Retina (tissue), 1 donor: ENCODE results near the gene RNFT2.

Source experiments
- DNase-seq: peaks from one replicate; pipeline ENCODE4 v3.0.0-alpha.2; 2016

Gene RNFT2

DNA sequence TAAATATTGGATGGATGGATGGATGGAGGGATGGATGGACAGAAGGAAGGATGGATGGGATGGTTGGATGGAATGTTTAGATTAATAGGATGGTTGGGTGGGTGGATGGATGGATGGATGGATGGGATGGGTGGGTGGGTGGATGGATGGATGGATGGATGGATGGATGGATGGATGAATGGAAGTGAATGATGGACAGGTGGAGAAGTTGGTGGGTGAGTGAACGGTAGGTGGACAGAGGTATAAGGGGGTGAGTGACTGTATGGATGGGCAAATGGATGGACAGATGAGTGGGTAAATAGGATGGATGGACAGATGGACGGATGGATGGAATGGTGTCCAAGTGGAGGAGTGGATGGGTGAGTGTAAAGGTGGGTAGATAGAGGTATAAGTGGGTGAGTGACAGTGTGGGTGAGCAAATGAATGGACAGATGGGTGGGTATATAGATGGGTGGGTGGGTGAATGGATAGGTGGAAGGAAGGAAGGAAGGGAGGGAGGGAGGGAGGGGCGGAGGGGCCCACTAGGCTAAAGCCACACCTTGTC, 101.2 kb downstream of the RNFT2 start:
- no peak for DNase-seq

DNA sequence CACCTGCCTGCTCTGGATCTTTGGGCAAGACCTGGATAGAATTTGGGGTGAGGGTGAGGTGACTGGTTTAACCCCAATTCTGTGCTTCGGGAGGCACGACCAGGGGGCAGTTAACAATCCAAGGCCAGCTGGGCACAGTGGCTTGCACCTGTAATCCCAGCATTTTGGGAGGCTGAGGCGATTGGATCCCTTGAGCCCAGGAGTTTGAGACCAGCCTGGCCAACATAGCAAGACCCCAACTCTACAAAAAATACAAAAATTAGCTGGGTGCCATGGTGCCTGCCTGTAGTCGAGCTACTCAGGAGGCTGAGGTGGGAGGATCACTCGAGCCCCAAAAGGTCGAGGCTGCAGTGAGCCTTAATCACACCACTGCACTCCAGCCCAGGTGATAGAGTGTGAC, 105.0 kb downstream of the RNFT2 start:
- DNase-seq: no peak

DNA sequence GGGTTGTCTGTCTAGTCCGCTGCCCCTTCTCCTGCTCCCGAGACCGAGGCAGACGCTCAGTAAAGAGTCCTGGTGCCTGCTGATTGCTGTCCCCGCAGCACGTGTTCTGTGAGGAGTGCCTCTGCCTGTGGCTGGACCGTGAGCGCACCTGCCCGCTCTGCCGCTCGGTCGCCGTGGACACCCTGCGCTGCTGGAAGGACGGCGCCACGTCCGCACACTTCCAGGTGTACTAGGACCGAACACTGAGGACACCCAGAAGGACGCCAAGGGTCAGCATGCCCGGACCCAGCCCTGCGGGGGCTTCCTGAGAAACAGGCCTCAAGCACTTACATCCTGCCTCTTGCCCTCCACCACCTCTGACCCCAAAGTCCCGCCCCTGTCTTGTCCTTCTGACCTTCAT, 111.1 kb downstream of the RNFT2 start:
- DNase-seq: no peak

DNA sequence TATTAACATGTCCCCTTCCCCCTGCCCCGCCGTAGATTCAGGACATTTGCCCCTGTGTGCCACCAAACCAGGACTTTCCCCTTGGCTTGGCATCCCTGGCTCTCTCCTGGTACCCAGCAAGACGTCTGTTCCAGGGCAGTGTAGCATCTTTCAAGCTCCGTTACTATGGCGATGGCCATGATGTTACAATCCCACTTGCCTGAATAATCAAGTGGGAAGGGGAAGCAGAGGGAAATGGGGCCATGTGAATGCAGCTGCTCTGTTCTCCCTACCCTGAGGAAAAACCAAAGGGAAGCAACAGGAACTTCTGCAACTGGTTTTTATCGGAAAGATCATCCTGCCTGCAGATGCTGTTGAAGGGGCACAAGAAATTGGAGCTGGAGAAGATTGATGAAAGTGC, 114.2 kb downstream of the RNFT2 start:
- DNase-seq: peak; percentile 50

DNA sequence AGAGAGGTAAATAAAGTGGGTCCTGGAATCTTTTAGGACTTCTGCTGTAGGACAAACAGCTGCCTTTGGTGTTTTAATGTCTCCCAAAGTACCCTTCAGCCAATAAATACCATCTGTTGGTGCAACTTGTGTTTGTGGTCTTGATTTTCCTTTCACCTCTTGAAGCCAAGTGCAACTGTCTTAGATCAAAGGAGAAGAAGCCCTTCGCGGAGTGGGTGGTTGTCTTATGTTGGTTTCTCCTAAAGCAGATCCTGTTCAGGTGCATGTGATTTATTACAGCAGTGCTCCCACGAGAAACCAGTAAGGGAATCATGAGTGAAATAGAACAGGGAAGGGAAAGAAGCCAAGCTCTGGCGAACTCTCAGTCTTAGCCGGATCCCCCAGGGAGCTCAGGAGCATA, 115.4 kb downstream of the RNFT2 start:
- DNase-seq: no peak

DNA sequence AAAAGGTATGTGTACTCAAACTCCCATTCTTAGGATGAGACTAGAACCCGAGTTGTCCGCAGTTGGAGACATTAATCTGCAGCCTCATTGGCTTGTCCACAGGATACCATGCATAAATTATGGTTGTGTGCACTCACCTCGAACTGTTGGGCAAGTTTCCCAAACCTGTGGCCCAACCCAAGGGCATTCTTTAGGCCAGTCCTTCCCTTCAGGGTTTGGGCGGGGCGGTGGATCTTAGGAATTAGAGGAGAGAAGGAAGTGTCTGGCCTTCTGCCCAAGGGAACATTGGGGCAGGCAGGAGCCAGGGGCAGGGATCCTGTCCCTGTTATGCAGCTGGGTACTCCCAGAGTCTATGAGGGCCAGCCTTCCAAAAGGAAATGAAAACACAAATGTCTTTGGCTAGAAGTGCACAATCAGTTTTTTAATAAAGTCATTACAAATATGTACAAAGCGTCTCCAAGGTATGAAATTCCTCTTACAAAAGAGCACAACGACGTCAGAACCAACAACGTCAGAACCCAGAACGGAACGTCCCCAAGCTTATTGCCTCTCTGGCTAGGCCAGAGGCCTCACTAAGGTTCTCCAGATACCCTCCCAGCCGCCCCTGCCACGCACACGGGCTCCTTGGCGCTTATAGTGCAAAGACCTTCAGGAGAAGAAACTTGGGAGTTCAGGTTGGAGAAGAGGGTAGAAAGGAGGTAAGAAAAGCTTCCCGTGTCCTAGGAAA, 117.8 kb downstream of the RNFT2 start:
- no peak for DNase-seq

DNA sequence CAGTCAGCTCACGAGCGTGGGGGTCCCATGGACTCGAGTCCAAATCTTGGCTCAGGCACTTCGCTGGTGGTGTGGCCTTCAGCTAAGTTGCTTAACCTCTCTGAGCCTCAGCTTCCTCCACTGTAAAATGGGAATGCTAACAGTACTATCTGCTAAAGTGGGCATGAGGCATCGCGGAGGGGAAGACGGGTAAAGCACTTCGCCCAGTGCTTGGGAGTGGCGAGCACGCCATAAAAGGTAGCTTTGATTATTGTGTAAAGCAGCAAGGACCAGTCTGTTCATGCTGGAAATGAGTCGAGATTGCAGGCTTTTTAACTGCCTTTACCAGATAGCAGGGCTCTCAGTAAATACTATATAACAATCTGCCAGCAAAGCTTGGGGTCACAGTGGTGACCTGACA, 118.6 kb downstream of the RNFT2 start:
- no peak for DNase-seq

DNA sequence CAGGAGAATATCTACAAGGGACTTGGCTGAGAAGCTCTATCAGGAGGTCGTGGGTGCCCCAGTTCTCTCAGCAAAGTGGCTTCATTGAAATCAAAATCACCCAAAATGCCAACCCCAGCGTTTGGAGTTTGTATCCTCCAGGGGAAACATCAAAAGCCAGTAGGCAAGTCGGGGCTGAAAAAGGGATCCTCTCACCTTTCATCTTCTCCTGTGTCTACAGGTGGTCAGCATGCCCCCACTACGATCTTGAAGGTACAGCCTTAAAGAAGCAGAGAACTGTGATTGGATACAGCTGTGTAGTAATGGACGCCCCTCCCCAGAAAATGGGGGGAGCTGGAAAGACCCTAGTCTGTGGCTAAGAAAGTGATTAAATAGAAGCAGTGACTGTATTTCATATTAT, 121.0 kb downstream of the RNFT2 start:
- no peak for DNase-seq

DNA sequence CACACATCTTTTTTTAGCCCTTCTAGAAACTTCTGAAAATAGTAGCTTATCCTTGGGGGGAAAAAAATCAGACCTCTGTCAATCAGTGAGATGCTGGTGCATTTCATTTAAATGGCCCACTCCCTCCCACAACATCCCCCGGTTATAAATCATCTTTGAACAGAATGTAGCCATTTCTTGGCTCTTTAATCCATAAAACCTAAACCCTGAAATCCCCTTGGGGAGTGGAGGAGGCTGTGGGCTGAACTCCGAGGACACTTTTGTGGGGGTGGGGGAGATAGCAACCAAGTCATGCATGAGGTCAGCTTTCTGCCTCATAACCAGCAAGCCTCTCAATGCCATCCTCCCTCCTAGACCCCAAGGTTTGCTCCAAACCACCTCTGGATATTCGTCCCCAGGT, 122.1 kb downstream of the RNFT2 start:
- no peak for DNase-seq

DNA sequence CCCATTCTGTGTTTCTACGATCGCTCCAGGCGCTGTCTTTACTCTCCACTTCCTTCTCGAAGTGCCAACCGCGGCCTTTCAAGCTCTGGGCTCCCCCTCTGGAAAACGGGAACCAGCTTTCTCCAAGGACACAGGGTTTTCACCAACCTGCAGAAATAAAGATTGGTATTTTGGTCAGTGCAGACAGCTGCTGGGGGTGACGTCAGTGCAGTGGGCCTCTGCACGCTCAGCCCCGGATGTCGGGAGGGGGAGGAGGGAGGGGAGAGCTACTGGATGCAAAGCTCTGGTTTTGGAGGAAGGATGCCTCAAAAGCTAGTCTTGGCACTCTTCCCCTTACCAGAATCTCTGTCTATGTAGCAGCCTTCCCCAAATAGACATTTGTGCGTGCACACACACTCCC, 123.2 kb downstream of the RNFT2 start:
- DNase-seq: no peak

DNA sequence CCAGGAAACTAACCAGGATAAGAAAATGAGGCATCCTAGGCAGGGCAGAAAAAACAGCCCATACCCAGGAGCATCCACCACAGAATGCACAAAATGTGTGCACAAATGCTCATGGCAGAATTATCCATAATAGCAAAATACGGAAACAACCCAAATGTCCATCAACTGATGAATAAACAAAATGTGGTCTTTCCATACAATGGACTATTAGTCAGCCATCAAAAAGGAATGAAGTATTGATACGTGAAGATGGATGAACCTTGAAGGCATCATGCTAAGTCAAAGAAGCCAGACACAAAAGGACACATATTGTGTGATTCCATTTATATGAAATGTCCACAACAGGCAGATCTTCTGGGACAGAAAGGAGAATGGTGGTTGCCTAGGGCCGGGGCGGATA, 124.1 kb downstream of the RNFT2 start:
- no peak for DNase-seq

DNA sequence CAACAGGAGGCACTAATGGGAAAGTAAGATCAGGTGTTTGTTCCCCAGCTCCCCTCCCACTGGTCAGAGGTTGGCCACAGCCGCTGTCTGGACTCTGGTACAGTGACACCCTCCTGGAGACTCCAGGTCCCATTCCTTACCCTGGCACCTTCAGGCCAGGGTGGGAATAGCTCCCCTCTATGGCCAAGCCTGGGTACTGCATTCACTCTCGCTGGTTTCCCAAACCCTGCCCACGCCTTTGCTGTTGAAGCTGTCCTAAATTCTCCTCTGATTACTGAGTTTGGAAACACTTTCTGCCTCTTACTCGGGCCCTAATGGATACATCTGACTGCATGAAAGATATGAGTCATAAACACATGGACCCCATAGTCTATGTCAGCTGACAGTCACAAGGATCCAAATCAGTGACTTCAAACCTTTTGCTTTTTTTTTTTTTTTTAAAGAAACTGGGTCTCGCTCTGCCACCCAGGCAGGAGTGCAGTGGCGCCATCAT, 125.2 kb downstream of the RNFT2 start:
- no peak for DNase-seq

DNA sequence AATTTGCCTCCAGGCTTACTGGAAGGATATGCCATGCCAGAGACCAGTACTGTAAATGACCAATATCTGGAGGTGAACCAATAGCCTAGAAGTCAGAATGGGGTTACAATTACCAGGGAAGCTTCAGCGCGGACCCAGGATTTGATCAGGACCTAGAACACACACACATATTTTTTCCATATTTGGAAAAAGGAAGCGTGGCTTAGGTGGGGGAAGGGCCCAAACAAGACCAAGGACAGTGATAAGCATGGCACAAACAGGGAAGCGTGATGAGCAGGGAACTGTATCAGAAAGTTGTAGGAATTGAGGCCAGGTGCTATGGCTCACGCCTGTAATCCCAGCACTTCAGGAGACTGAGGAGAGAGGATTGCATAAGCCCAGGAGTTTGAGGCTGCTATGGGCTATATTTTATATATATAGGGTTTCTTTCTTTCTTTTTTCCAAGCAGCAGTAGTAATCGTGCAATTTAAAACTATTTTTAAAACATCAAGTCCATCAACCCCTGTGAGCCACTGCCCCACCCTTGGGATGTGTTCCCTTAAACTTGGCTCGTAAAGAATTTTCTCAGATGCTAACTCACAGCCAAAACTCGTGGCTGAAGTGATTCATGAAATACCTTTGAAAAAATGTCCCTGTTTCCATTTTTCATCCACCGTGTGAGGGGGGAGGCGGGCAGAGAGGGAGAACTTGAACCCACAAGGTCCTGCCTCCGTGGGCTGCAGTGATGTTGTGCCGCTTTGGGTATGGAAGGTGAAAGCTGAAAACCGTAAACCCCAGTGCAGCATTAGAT, 126.5 kb downstream of the RNFT2 start:
- DNase-seq: no peak

DNA sequence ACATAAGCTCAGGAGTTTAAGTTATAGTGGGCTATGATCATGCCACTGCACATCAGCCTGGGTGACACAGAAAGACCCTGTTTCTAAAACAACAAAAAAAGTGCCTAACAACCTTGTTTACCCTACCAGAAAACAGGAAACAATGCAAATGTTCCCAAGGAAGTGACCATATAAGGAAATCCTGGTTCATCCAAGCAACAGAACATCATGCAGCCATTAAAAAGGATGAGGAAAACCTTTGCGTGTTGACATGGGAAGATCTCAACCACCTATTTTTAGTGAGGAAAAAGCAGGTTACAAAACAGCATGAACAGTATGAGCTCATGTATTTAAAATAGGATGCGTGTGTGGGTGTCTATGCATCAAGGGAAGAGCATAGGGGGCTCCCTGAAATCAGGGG, 129.4 kb downstream of the RNFT2 start:
- no peak for DNase-seq

DNA sequence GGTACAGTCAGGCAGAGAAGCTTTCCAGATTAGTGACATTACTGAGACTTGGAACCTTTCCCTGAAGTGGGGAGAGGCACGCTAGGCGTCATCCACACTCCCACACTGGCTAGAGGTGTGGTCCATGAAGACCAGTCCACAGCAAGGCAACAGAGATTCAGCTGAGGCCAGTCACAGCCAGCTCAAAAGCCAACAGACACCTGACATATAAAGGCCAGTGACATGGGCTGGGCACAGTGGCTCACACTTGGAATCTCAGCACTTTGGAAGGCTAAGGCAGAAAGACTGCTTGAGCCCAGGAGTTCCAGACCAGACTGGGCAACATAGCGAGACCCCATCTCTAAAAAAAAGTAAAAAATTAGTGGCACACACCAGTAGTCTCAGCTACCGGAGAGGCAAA, 132.2 kb downstream of the RNFT2 start:
- no peak for DNase-seq

DNA sequence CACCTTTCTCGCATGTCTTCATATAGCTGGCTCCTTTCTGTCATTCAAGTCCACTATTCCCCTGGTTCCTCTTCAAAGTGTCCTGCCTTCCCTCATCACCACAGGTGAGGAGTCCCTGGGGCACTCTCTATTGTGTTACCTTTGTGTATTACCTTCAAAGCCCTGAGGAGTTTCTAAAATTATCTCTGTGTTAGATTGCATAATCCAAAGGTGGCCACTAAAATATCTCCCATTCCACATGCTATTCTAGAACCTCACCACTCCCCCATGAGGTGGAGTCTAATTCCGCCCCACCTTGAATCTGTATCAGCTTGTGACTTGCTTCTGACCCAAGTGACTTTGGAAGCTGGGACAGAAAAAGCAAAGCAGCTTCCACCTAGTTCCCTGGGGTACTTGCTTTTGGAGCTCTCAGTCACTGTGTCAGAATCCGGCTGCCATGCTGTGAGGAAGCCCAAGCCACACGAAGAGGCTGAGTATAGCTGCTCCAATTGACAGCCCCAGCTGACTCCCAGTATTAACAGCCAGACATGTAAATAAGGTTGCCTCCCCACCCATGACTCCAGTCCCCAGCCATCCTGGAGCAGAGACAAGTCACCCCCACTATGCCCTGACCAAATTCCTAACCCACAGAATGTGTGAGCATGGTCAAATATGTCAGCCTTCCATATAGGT, 136.3 kb downstream of the RNFT2 start:
- DNase-seq: no peak

DNA sequence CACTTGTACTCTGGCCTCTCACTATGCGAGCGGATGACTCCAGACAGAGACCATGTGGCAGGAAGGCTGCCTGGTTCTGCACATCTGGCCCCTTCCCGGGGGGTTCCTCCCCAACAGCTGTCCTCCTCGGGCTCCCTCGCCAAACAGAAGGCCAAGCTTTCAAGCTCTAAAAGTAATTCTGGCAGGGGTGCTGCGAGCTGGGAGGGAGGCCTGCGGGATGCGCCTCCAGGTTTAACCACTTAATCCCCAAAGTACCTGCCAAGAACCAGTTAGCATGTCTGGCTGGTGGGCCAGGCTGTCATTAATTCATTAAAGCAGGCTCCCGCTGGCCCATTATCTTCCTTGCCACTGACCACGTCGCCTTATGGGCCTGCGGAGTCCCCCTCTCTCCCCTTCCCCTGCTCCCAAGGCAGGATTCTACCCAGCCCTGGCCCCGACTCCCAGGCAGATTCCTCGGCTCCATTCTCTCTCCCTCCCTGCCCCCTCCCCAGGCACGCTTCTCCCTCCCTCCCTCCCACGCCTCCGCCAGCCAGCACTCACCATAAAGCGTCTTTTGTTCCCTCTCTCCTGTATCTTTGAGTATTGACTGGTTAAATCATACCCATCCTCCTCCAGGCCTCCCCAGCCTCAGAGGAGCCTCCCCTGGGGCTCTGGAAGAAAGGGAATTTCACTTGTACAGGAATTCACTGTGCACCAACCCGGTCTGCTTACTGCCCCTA, 138.2 kb downstream of the RNFT2 start:
- DNase-seq: peak; percentile 67

DNA sequence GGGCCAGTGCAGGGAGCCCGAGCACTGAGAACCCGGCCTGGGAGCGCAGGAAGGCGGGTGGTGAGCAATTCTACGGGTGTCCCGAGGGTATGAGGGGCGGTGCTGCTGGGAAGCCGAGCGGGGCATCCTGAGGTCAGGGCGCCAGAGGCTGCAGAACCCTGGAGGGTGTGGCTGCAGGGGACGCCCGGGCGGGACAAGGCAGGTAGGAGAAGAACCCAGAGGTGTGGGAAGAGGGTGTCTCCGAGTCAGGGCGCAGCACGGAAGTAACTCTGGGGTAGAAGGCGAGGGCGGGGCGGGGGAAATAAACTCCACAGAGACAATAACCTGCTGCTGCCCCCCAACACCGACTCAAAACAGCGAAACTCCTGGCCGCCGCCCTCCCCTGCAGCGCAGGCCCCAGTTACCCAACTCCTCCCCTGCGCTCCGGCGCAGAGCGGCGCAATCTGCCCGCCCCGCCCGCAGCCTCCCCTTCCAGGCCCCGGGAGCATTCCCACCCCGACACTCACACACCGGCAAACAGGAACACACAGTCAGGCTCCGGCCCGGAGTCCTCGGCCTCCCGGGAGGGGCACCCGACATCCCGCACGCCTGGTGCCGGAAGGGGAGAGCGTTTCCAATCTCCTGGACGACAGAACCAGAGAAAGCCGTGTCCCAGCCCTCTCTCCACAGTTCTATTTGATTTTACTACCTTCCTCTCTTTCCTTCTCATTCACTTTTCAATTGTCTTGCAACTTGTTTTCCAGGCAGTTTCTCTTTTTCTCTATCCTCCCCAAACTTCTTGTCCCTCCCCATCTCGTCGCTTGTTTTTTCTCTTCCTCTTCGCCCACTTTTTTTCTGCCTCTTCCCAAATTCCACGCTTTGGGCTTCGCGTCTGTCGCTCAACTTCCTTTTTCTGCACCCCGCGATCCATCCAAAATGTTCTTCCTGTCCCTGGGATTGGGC, 140.7 kb downstream of the RNFT2 start:
- DNase-seq: peak; percentile 32

DNA sequence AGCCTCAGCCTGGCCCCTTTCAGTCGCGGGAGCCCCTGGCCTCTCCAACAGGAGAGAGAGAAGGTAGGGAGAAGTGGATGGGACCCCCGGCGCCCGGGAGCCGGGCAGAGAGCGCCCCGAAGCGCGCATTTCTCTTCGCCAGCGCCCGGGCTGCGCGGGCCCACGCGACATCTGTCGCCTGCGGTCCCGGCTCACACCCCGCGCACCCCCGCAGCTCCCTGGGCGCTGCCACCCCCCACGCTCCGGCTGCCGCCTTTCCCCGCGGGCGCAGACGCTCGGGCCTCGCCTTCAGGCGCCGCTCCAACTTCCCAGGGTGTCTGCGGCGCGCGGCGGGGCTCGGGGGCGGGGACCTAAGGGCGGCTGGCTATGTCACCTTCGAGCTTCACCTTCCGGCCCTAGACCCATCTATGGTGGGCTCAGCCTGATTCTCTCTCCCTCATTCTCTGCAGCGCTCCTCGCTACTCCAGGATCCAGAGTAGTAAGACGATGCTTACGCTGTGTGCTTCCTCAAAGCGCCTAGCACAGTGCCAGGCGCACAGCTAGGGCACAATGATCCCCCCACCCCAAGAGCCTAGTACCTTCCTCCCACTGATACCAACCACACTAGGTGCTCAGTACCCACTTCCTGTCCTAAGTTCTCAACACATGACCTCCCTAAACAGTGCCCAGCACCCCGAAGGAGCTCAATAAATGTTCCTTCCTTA, 141.5 kb downstream of the RNFT2 start:
- peak; percentile 23 for DNase-seq

DNA sequence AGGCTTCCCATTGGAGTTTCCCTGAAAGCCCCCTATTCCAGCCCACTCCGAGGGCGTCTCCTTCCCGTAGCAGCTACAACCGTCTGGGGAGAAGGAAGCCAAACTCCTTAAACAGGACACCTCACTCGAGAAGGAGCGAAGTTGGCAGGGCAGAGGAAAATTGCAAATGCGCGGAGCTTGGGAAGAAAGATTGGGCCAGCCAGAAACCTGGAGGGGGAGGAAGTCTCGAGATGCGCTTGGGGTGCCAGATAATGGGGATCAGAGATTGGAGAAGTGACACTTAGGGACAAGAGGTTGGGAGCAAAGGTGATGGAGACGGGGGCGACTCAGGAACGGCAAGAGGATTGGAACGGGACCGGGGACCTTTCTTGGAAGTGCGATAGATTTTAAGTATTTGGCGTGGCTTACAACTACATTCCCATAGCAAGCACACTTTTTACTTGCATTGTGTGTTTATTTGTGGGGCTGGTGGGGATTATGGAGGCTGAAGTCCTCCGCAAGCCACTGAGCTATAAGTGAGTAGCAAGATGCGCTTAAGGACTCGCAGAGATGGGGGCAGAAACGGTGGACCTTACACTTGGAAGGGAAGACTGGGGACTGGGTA, 142.2 kb downstream of the RNFT2 start:
- no peak for DNase-seq
